ENCODE data around the gene PRKCE. TPM values are rescaled to one million over a fixed set of nuclear protein-coding genes. Genes with fewer than 3 reads are reported as not detected.

Gene PRKCE
- total RNA-seq, 1 experiment from 2014 or later = 1.3 TPM

- H3K56ac ChIP-seq (ENCODE audit: insufficient read length, low read depth, low read length) = no peak overlapping the region
- no peak overlapping the region for H3K4ac ChIP-seq (ENCODE audit: low read depth, low read length)
- no peaks in the 10 kb centered on the region for H3K23me2 ChIP-seq (ENCODE audit: insufficient read length, low read depth, low read length, poor library complexity, severe bottlenecking)
- H3K79me2 ChIP-seq (ENCODE audit: insufficient read depth, low read length) = no peaks in the 10 kb centered on the region
- no peaks in the 10 kb centered on the region for H3K9me3 Mint-ChIP-seq
- H3K27ac Mint-ChIP-seq = no peak overlapping the region
- no peak overlapping the region for H4K8ac ChIP-seq (replicated peaks; ENCODE audit: insufficient read length, low read depth, low read length)
- H3K14ac ChIP-seq (ENCODE audit: insufficient read depth, low read length) = no peak overlapping the region
- no peak overlapping the region for H2BK15ac ChIP-seq (ENCODE audit: low read depth, low read length)
- no peaks in the 10 kb centered on the region; the same call in 1 of the 2 replicates for H3K27me3 Mint-ChIP-seq (ENCODE audit: low read depth)
- H2AFZ ChIP-seq (ENCODE audit: low read length) = no peak overlapping the region
- H4K5ac ChIP-seq (ENCODE audit: insufficient read length, low read depth, low read length) = no peak overlapping the region
- no peak overlapping the region for H2BK12ac ChIP-seq (ENCODE audit: insufficient read length, low read depth, low read length)
- H4K20me1 ChIP-seq (ENCODE audit: control insufficient read depth, insufficient read depth, insufficient read length) = no peaks in the 10 kb centered on the region
- no peak overlapping the region for H3K4me3 Mint-ChIP-seq
- H2BK5ac ChIP-seq (ENCODE audit: insufficient read length, low read length) = no peak overlapping the region
- H3K23ac ChIP-seq (ENCODE audit: insufficient read length, low read depth, low read length) = no peak overlapping the region
- H3K9me3 ChIP-seq (ENCODE audit: control insufficient read depth, low read depth, low read length) = no peaks in the 10 kb centered on the region
- no peak for TF ChIP-seq CTCF (conservative IDR thresholded peaks at IDR 0.05)
- no peak overlapping the region for H4K91ac ChIP-seq (ENCODE audit: insufficient read length, low read depth, low read length)
- no peak overlapping the region for H2AK5ac ChIP-seq (ENCODE audit: insufficient read length, low read length)
- 0 out of 2 replicates have a peak, but pooled peaks cover 3% of the 10 kb centered on the region for H3K4me1 ChIP-seq (ENCODE audit: insufficient read depth, low read length)
- H3T11ph ChIP-seq (ENCODE audit: low read length) = no peak overlapping the region
- no peak overlapping the region for H3K9ac ChIP-seq (ENCODE audit: extremely low read depth, insufficient read length, low read length)
- H3K36me3 Mint-ChIP-seq (ENCODE audit: insufficient read depth in 1 of 3, low read depth in 3 of 3) = no peaks in the 10 kb centered on the region
- no CpG with 5 or more reads among the region's 1 CpG for WGBS (ENCODE audit: extremely low coverage, insufficient read length, low lambda C conversion rate)
- H3K79me1 ChIP-seq (ENCODE audit: insufficient read depth, low read depth, low read length, poor library complexity, severe bottlenecking) = no peaks in the 10 kb centered on the region
- H2BK20ac ChIP-seq (ENCODE audit: low read depth, low read length, poor library complexity, severe bottlenecking) = no peak overlapping the region
- DNase-seq = no peak
- H3K27ac ChIP-seq (ENCODE audit: insufficient read length, low read depth, low read length) = no peak overlapping the region
- H2BK120ac ChIP-seq (ENCODE audit: low read depth, low read length, poor library complexity, severe bottlenecking) = no peak overlapping the region
- H3K27me3 ChIP-seq (ENCODE audit: insufficient read depth, low read length) = no peaks in the 10 kb centered on the region
- no peak overlapping the region for H3K4me2 ChIP-seq (ENCODE audit: insufficient read depth, insufficient read length, low read length)
- H3K4me1 Mint-ChIP-seq = no peaks in the 10 kb centered on the region
- H3K18ac ChIP-seq (ENCODE audit: insufficient read length, low read depth, low read length) = no peak overlapping the region
Measured at GRCh38 chr2:46002507-46002883, 351.0 kb downstream of the PRKCE start.
